Dedifferentiated amniotic fluid mesenchymal stem cell (primary cell): Measurements from ENCODE around the gene SULF2.
"Not testable (repeated sequence)": the region's sequence is repeated elsewhere in the genome, so short reads cannot be mapped to it uniquely, and the experiment has no call there.

Experiments
- DNase-seq: peaks from one replicate; pipeline ENCODE4 v3.0.0-alpha.2; 2016; ENCODE audit errors: extremely low spot score

The SULF2 gene

DNA sequence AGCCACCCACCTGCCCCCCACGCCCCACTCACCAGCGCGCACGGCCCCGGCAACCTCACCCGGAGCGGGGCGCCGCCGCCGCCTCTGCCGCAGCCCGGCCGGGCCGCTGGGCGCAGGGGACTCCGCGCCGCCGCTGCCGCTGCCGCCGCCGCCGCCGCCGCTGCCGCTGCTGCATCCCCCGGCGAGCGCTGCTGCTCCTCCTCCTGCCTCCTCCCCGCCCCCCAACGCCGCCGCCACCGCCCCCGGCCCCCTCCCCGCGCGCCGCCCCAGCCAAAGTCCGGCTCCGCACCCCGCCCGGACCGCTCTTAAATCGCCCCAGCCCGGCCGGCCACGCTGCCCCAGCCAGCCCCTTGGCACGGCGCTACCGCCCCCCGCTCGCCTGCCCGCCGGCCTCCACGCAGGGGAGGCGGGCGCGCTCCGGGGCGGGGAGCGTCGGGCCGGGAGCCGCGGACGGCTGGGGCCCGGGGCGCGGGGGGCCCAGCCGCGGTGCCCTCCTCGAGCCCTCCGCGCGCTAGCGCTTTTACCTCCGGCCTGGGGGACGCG, at the start of gene SULF2:
Gene SULF2 (minus strand): TSS at position 171 of the 543 bp plus-strand sequence. CDS start 28,118 bp downstream, outside the sequence.
- DNase-seq = no peak

GRCh38 chr20:47831675-47832074, 46.4 kb upstream of the SULF2 start:
- DNase-seq = not testable (repeated sequence)

GRCh38 chr20:47826716-47827115, 41.4 kb upstream of the SULF2 start:
- not testable (repeated sequence) for DNase-seq

GRCh38 chr20:47826006-47826405, 40.7 kb upstream of the SULF2 start:
- DNase-seq = not testable (repeated sequence)

DNA sequence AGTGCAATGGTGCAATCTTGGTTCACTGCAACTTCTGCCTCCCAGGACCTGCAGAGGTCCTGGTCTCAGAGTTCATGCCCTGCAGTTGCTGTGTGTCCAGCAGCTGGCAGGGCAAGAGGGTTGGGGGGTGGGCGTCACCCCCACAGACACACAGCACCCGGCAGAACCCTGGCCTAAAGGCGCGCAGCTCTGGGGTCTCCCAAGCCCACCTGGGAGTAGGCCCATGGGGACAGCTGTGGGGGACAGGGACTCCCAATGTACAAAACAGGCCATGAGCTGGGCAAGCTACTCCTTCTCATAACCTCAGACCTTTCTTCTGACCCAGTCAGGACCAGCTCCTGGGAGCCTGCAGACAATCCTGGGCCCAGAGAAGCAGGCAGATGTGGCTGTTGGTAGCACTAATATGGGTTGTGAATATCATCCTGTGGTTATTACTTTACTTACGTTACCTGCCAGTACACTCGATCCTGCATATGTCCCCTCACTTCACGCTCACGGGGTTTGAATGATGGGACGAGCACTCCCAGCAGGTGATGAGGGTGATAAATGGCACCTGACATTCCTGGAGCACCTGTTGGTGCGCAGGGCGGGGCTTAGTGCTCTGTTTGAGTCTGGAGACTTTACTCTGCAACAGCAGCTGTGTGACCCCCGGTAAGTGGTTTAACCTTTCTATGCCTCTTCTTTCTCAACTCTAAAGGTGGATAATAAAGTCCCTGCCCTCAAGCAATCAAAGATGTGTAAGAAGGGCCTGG, 39.9 kb upstream of the SULF2 start:
- DNase-seq = no peak

DNA sequence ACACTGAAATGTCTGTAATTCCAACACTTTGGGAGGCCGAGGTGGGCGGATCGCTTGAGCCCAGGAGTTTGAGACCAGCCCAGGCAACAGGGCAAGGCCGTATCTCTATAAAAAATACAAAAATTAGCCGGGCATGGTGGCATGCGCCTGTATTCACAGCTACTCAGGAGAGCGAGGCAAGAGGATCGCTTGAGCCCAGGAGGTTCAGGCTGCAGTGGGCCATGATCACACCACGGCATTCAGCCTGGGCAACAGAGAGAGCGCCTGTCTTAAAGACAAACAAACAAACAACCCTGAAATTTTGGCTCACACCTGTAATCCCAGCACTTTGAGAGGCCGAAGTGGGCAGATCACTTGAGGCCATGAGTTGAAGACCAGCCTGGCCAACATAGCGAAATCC, 38.7 kb upstream of the SULF2 start:
- not testable (repeated sequence) for DNase-seq

GRCh38 chr20:47821481-47822100, 36.3 kb upstream of the SULF2 start:
- no peak for DNase-seq

DNA sequence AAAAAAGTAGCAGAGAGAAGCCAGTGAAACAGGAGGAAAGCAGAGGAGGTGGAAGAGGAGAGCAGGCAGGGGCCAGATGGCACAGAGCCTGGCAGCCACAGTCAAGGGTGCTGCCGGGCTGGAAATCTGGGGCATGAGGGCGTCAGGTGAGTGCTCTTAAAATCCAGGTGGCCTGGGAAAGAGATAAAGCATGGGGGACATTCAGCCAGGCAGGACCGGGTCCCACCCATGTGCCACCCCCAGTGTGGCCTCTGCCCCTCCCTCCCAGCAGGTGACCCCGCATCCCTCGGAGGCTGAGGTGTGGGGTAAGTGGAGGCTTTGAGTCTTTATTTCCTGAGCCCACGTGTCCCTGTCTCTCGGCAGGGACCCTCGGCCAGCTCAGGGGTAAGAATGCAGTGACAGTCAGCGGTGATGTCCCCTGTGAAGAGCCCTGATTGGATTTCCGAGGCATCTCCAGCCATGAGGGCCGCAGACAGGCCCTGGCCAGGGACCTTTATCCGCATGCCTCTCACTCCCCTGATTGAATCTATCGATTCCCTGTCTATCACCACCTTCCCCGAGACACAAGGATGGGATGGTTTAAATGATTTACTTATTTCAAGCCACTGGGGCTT, 33.8 kb upstream of the SULF2 start:
- no peak for DNase-seq

DNA sequence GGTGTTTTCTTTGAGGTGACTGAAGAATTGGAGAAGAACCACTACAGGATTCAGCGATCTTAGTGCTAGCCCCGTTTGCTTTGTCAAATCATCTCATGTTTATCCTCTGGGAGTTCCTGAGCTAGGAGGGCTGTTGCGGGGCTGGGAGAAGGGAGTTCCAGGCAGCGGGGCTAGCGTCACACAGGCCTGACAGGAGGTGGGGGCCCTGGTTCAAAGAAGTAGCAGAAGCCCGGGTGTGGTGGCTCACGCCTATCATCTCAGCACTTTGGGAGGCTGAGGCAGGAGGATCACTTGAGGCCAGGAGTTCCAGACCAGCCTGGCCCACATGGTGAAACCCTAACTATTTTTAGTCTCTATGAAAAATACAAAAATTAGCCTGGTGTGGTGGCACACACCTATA, 33.2 kb upstream of the SULF2 start:
- DNase-seq = no peak

GRCh38 chr20:47818016-47818415, 32.7 kb upstream of the SULF2 start:
- DNase-seq = no peak

- no peak for DNase-seq
Measured at GRCh38 chr20:47817573-47817972, 32.3 kb upstream of the SULF2 start.

- DNase-seq = no peak
Measured at GRCh38 chr20:47816487-47817451, 31.5 kb upstream of the SULF2 start.

DNA sequence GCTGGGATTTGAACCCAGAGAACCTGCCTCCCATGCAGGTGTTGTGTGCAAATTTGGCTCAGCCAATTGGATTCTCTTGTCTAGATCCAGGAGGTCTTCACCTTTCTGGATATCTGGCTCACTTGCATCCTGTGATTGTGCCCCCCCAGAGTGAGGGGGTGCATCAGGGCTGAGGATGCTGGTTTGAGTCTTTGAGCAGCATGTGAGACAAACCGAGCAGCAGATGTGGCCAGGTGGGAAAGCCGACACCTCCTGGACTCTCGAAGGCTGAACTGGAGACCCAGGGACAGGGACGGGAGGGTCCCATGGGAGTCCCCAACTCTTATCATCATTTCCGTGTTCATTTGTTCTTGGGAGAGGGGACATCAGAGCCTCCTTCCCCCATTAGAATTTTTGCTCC, 30.6 kb upstream of the SULF2 start:
- DNase-seq = no peak

DNA sequence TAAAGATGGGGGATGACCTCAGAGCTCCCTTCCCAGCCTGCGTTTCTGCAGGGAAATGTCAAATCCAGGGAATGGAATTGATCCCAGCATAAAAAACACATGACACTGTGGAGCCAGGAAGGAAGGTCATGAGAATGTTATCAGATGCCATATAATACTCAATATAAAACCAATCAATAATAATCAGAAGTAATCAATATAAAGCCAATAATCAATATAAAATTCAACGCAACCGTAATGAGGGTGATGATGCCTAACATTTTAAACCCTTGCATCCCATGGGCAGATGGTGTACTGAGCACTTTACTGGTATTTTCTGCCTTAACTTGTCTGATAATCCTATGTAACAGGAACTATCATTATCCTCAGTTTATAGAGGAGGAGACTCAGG, 30.1 kb upstream of the SULF2 start:
- DNase-seq = no peak

DNA sequence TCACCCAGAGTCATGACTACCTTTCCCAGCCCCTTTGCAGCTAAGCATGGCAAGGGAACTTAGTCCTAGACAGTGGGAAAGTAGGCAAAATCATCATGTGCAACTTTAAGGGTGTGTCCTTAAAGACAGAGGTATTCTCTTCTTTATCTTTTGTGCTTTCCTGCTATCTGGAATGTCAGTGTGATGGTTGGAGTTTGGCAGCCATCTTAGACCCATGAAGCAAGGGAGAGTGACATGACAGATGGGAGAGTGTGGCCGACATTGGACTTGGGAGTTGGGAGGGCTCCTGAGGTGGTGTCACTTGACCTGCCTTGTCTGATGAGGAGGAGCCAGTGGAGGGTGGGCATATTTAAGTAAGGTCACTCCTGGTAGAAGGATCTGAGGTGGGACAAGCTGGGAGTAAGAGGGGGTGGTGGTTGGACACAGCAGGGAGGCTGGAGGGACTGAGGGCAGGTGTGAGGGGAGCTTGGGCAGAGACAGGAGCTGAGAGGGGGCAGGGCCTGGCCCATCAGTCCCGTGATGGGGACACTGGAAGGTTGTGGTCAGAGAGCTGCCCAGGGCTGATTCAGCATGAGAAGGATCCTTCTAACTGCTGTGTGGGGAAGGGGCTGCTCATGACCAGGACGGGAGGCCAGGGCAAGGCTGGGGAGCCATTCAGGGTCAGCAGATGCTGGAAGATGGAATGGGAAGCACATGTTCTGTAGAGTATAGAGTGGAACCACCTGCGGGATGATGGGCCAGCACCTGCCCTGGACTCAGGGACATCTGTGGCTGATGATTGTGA, 29.5 kb upstream of the SULF2 start:
- no peak for DNase-seq

- no peak for DNase-seq
Measured at GRCh38 chr20:47810721-47811347, 25.6 kb upstream of the SULF2 start.

GRCh38 chr20:47810116-47810677, 24.9 kb upstream of the SULF2 start:
- DNase-seq = no peak

- no peak for DNase-seq
Measured at GRCh38 chr20:47809161-47809960, 24.1 kb upstream of the SULF2 start.

- DNase-seq = no peak
Measured at GRCh38 chr20:47805951-47806350, 20.7 kb upstream of the SULF2 start.
